Body of pancreas (tissue), 4 donors: ENCODE results near the gene HRK.

ENCODE experiments used
- CTCF ChIP-seq, 7 experiments: fragments of 450-650 bp in 4 of 7; fragments of 200-600 bp in 3 of 7; sonication (generic) in 3 of 7; IDR thresholded peaks; one replicate each; pipeline ENCODE4 v1.5.1; 2016 to 2019; ENCODE audit warnings: antibody characterized with exemption in 7 of 7
- POLR2A ChIP-seq, 3 donors: fragments of 450-650 bp; IDR thresholded peaks; one replicate each; pipeline ENCODE4 v1.6.1; 2016; ENCODE audit warnings: antibody characterized with exemption in 3 of 3, mild to moderate bottlenecking in 2 of 3

DNA sequence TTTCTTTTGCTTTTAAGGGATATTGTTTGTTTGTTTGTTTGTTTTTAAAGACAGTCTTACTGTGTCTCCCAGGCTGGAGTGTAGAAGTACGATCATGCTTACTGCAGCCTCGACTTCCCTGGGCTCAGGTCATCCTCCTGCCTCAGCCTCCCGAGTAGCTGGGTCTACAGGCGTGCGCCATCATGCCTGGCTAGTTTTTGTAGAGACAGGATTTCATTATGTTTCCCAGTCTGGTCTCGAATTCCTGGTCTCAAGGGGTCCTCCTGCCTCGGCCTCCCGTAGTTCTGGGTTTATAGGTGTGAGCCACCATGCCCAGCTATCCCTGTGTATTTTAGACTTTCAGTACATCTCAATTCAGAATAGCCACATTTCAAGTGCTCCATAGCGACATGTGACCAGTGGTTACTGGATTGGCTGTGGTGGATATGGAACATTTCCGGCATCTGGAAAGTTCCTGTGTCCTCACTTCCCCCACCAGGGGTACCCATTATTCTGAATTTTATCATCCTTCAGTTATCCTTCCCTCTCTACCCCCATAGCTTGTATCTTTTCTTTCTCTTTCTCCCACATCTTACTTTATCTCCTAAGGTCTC, 61.1 kb downstream of the HRK start:
- TF ChIP-seq CTCF (IDR thresholded peaks at IDR 0.05) = no peak
- no peak for TF ChIP-seq POLR2A (IDR thresholded peaks at IDR 0.05)
